ENCODE measurements around the gene PXK.

The PXK gene

DNA sequence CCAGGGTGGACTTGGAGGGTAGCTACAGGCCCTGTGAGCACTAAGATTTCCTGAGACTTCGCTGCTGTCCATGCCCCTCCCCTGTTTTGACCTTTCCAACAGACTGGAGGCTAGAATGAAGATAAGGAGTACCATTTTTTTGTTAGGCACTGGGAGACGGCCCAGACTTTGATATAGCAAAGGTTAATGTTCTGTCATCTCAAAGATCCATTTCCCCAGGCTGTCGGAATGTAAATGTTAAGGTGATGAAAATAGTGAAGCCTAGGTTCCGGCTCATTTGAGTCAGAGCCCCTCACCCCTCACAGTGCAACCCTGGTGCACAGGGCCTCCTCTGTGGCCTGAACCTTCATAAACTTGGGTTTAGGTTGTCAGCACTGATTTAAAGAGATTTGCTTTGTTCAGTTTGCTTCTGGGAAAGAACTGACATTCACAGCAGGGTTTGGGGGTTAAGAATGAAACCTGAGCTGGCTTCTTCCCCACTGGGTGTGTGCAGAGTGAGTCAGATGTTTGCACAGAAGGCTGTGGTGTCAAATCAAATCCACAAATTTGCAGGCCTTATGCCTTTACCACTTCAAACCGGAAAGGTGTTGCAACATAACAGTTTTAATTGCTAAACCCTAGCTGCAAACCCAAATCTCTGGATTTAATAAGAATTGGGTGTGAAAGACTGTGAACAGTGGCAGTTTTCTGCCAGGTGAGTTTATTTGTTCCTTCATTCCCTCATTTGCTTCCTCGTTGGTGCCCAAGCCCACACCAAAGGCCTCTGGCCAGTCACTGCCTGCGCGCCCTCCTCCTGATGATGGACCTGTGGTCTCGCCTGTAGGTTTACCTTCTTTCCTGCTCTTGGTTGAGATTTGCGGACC lies 138.6 kb downstream of the PXK start (continued):
- TF ChIP-seq GLIS2 (tag by site-specific recombination; IDR thresholded peaks at IDR 0.05) (peak; percentile 75), ZNF747 (tag by site-specific recombination; IDR thresholded peaks at IDR 0.05) (no peak), ZNF571 (tag by site-specific recombination; IDR thresholded peaks at IDR 0.05) (no peak), ZNF830 (tag by site-specific recombination; IDR thresholded peaks at IDR 0.05; ENCODE audit: low read depth) (no peak), SCRT1 (tag by site-specific recombination; IDR thresholded peaks at IDR 0.05; ENCODE audit: borderline replicate concordance) (0 out of 2 replicates have a peak, but pooled peaks have one; percentile 16), GFI1B (tag by site-specific recombination; IDR thresholded peaks at IDR 0.05) (peak; percentile 100), ZNF350 (tag by site-specific recombination; IDR thresholded peaks at IDR 0.05) (no peak), KLF1 (tag by site-specific recombination; IDR thresholded peaks at IDR 0.05) (peak; percentile 92), ZNF610 (tag by site-specific recombination; IDR thresholded peaks at IDR 0.05; ENCODE audit: borderline replicate concordance) (0 out of 2 replicates have a peak, but pooled peaks have one; percentile 19), ZNF24 (tag by site-specific recombination; IDR thresholded peaks at IDR 0.05) (peak; percentile 97), ZNF660 (tag by site-specific recombination; IDR thresholded peaks at IDR 0.05) (peak; percentile 75), YY2 (tag by site-specific recombination; IDR thresholded peaks at IDR 0.05) (no peak), ZNF155 (tag by site-specific recombination; IDR thresholded peaks at IDR 0.05) (no peak), ZNF146 (tag by site-specific recombination; IDR thresholded peaks at IDR 0.05) (no peak), TCF7L2 (IDR thresholded peaks at IDR 0.05; ENCODE audit: borderline replicate concordance, low read depth, low read length) (peak; percentile 62; the same call in 1 of the 2 replicates)
- TF ChIP-seq, protein P1, sequence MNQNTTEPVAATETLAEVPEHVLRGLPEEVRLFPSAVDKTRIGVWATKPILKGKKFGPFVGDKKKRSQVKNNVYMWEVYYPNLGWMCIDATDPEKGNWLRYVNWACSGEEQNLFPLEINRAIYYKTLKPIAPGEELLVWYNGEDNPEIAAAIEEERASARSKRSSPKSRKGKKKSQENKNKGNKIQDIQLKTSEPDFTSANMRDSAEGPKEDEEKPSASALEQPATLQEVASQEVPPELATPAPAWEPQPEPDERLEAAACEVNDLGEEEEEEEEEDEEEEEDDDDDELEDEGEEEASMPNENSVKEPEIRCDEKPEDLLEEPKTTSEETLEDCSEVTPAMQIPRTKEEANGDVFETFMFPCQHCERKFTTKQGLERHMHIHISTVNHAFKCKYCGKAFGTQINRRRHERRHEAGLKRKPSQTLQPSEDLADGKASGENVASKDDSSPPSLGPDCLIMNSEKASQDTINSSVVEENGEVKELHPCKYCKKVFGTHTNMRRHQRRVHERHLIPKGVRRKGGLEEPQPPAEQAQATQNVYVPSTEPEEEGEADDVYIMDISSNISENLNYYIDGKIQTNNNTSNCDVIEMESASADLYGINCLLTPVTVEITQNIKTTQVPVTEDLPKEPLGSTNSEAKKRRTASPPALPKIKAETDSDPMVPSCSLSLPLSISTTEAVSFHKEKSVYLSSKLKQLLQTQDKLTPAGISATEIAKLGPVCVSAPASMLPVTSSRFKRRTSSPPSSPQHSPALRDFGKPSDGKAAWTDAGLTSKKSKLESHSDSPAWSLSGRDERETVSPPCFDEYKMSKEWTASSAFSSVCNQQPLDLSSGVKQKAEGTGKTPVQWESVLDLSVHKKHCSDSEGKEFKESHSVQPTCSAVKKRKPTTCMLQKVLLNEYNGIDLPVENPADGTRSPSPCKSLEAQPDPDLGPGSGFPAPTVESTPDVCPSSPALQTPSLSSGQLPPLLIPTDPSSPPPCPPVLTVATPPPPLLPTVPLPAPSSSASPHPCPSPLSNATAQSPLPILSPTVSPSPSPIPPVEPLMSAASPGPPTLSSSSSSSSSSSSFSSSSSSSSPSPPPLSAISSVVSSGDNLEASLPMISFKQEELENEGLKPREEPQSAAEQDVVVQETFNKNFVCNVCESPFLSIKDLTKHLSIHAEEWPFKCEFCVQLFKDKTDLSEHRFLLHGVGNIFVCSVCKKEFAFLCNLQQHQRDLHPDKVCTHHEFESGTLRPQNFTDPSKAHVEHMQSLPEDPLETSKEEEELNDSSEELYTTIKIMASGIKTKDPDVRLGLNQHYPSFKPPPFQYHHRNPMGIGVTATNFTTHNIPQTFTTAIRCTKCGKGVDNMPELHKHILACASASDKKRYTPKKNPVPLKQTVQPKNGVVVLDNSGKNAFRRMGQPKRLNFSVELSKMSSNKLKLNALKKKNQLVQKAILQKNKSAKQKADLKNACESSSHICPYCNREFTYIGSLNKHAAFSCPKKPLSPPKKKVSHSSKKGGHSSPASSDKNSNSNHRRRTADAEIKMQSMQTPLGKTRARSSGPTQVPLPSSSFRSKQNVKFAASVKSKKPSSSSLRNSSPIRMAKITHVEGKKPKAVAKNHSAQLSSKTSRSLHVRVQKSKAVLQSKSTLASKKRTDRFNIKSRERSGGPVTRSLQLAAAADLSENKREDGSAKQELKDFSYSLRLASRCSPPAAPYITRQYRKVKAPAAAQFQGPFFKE (tag by site-specific recombination; IDR thresholded peaks at IDR 0.05; ENCODE audit: borderline replicate concordance): no peak
- TF ChIP-seq, protein P2, sequence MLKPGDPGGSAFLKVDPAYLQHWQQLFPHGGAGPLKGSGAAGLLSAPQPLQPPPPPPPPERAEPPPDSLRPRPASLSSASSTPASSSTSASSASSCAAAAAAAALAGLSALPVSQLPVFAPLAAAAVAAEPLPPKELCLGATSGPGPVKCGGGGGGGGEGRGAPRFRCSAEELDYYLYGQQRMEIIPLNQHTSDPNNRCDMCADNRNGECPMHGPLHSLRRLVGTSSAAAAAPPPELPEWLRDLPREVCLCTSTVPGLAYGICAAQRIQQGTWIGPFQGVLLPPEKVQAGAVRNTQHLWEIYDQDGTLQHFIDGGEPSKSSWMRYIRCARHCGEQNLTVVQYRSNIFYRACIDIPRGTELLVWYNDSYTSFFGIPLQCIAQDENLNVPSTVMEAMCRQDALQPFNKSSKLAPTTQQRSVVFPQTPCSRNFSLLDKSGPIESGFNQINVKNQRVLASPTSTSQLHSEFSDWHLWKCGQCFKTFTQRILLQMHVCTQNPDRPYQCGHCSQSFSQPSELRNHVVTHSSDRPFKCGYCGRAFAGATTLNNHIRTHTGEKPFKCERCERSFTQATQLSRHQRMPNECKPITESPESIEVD (tag by site-specific recombination; IDR thresholded peaks at IDR 0.05): peak; percentile 98
- TF ChIP-seq, protein P3, sequence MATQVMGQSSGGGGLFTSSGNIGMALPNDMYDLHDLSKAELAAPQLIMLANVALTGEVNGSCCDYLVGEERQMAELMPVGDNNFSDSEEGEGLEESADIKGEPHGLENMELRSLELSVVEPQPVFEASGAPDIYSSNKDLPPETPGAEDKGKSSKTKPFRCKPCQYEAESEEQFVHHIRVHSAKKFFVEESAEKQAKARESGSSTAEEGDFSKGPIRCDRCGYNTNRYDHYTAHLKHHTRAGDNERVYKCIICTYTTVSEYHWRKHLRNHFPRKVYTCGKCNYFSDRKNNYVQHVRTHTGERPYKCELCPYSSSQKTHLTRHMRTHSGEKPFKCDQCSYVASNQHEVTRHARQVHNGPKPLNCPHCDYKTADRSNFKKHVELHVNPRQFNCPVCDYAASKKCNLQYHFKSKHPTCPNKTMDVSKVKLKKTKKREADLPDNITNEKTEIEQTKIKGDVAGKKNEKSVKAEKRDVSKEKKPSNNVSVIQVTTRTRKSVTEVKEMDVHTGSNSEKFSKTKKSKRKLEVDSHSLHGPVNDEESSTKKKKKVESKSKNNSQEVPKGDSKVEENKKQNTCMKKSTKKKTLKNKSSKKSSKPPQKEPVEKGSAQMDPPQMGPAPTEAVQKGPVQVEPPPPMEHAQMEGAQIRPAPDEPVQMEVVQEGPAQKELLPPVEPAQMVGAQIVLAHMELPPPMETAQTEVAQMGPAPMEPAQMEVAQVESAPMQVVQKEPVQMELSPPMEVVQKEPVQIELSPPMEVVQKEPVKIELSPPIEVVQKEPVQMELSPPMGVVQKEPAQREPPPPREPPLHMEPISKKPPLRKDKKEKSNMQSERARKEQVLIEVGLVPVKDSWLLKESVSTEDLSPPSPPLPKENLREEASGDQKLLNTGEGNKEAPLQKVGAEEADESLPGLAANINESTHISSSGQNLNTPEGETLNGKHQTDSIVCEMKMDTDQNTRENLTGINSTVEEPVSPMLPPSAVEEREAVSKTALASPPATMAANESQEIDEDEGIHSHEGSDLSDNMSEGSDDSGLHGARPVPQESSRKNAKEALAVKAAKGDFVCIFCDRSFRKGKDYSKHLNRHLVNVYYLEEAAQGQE (tag by site-specific recombination; IDR thresholded peaks at IDR 0.05): no peak
- TF ChIP-seq, protein P4, sequence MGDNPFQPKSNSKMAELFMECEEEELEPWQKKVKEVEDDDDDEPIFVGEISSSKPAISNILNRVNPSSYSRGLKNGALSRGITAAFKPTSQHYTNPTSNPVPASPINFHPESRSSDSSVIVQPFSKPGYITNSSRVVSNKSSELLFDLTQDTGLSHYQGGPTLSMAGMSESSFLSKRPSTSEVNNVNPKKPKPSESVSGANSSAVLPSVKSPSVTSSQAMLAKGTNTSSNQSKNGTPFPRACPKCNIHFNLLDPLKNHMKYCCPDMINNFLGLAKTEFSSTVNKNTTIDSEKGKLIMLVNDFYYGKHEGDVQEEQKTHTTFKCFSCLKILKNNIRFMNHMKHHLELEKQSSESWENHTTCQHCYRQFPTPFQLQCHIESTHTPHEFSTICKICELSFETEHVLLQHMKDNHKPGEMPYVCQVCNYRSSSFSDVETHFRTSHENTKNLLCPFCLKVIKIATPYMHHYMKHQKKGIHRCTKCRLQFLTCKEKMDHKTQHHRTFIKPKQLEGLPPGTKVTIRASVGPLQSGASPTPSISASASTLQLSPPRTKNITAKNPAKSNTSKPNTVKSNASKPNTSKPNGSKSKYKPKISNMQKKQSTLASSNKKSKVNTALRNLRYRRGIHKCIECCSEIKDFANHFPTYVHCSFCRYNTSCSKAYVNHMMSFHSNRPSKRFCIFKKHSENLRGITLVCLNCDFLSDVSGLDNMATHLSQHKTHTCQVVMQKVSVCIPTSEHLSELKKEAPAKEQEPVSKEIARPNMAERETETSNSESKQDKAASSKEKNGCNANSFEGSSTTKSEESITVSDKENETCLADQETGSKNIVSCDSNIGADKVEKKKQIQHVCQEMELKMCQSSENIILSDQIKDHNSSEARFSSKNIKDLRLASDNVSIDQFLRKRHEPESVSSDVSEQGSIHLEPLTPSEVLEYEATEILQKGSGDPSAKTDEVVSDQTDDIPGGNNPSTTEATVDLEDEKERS (tag by site-specific recombination; IDR thresholded peaks at IDR 0.05): no peak
- TF ChIP-seq, protein P5, sequence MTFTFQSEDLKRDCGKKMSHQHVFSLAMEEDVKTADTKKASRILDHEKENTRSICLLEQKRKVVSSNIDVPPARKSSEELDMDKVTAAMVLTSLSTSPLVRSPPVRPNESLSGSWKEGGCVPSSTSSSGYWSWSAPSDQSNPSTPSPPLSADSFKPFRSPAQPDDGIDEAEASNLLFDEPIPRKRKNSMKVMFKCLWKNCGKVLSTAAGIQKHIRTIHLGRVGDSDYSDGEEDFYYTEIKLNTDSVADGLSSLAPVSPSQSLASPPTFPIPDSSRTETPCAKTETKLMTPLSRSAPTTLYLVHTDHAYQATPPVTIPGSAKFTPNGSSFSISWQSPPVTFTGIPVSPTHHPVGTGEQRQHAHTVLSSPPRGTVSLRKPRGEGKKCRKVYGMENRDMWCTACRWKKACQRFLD (tag by site-specific recombination; IDR thresholded peaks at IDR 0.05): no peak

Measured in HEK293 (cell line).